GM12873 (cell line): ENCODE results near the gene TRAPPC2L.

Experiments used
- TF ChIP-seq, protein P1 (sequence below): IDR thresholded peaks from 2 replicates; pipeline ENCODE4 v1.5.1; 2012; ENCODE audit warnings: low read depth, mild to moderate bottlenecking, moderate library complexity, low read length, control low read depth; ENCODE audit not compliant: insufficient read depth; ENCODE audit errors: missing control alignments

The TRAPPC2L gene

DNA sequence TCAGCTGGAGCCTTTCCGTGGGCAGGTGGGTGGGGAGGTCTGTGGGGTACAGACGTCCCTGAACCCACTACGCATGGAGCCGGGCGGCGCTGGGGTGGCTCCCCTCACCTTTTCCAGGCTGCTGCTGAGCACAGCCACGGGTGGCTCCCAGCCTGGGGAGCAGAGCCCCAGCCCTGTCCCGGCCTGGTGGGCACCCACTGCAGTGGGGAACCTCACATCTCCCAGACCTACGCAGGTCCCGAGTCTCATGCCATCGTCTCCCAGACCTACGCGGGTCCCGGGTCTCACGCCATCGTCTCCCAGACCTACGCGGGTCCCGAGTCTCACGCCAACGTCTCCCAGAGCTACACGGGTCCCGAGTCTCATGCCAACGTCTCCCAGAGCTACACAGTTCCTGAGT, 28.2 kb upstream of the TRAPPC2L start:
- TF ChIP-seq, protein P1, sequence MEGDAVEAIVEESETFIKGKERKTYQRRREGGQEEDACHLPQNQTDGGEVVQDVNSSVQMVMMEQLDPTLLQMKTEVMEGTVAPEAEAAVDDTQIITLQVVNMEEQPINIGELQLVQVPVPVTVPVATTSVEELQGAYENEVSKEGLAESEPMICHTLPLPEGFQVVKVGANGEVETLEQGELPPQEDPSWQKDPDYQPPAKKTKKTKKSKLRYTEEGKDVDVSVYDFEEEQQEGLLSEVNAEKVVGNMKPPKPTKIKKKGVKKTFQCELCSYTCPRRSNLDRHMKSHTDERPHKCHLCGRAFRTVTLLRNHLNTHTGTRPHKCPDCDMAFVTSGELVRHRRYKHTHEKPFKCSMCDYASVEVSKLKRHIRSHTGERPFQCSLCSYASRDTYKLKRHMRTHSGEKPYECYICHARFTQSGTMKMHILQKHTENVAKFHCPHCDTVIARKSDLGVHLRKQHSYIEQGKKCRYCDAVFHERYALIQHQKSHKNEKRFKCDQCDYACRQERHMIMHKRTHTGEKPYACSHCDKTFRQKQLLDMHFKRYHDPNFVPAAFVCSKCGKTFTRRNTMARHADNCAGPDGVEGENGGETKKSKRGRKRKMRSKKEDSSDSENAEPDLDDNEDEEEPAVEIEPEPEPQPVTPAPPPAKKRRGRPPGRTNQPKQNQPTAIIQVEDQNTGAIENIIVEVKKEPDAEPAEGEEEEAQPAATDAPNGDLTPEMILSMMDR = no peak

DNA sequence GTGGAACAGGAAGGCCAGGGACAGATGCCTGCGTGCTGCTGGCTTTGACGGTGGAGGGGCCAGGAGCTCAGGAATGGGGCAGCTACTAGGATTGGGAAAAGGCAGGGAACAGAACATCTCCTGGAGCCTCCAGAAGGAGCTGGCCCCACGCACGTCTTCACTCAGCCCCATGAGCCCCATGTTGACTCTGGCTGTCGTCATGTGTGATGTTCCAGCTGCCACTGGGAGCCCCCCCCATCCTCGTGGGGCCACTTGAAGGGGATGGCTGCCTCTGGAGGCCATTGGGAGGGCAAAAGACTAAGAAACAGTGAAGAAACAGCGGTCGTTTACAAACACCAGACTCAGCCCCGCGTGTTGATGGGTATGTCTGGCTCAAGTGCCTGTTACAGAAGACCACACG, 26.7 kb upstream of the TRAPPC2L start:
- TF ChIP-seq, protein P1 = no peak

DNA sequence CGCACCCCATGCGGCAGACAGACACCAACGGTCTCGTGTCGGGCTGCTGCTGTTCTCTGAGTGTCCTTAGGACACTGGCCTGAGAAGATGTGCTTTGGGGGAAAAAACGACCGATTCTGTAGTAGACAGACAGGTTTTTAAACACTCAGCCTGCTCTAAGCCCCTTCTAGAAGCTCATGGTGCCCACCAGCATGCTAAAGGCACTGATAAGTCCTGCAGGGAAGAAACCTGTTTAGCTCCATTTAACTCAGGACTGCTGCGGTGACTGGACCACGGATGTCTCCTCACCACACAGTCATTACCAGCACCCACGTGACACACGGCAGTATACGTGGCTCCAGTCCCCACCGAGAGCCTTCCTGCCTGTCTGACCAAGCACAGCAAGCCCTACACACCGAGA, 26.1 kb upstream of the TRAPPC2L start:
- TF ChIP-seq, protein P1 = no peak

DNA sequence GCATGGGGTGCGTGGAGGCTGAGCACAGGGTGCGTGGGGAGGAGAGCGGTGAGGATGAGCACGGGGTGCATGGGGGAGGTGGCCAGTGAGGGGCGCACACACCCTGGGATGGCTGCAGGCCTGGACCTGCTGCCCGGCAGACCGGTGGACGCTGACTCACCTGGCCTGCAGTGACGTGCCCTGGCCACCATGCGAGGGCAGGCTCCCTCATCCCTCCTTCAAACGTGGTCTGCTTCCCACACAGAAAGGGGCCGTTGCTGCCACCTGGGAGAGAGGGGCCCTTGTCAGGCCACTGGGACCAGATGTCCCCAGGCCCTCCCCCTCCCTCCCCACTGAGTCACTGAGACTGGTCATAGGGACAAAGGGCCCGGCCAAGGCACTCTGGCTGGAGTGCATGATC, 25.1 kb upstream of the TRAPPC2L start:
- TF ChIP-seq, protein P1 = no peak

DNA sequence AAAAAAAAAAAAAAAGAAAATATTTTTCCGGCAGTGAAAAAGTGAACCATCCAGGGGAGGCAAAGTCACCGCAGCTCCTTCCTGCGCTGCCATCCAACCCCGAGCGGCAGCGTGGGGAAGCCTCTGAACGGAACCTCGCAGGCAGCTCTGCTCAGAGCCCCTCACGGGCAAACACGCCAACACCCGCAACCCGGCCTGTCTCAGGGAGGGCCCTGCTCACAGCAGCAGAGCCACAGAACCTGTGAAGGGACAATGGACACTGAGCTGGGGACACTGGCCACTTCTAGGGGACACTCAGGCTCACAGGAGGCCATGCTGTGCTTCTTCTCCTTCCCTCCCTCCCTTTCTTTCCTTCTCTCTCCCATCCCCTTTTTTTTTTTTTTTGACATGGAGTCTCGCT, 23.8 kb upstream of the TRAPPC2L start:
- TF ChIP-seq, protein P1 = no peak

DNA sequence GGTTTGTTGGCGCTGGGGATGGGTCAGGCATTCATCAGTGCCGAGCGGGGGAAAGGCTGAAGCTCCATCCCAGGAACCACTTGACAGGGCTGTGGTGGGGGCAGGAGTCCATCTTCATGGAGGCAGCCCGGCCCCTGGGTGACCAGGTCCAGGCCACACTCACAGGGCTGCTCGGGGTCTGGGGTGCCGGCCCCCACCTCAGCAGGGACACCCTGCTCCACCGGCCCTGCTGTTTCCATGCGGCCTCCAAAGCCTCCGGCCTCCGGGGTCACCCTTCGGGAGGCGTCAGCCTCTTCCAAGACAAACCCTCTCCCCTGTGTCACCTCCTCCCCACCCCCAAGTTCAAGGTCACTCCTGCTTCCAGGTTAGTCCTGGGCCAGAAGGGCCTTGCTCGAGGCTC, 22.3 kb upstream of the TRAPPC2L start:
- TF ChIP-seq, protein P1 = no peak

DNA sequence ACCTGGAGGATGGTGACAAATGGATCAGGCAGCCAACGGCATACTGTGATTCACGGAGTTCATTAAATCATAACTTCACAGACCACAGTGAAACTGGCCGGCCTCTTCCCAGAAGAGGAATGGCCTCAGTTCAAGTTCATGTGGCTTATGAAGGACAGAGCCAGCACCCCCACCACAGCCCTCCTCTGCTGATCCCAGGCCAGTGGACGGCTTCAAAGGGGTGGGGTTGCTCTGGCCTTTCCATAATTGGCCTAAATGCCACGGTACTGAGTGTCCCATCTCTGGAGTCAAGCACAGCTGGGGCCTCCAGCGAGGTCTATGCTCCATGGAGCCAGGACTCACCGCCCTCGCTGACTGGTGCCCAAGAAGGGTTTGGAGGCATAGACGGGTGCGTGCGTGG, 21.5 kb upstream of the TRAPPC2L start:
- TF ChIP-seq, protein P1 = no peak
